GM04504 (cell line): ENCODE measurements around the gene TNIP1.

Experiments used
- DNase-seq: peaks from one replicate; pipeline ENCODE4 v3.0.0-alpha.2; 2012; ENCODE audit warnings: low read depth

TNIP1 gene

DNA sequence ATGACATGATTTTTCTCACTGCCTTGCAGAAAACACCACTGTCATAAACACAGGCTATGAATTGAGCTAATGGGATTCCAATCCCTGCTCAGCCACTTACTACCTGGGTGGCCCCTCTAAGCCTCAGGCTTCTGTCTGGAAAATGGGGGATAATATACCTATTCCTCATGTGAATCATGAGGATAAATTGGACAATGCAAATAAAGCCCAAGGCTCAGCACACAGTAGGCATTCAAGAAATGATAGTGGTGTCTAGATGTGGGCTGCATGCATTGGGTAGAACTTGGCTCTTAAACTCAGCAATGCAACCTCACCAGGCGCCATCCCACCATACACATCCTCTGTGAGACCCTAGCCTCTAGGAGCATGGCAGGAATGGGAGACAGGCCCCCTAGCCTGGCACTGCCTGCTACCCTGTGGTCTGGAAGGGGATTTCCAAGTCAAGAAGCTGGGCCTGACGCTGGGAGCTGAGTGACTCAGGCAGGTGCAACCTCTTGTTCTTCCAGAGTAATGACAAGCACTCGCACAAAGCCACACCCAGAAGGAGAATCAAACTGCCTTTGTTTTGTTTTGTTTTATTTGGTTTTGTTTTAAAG, 2.3 kb upstream of the TNIP1 start:
- no peak for DNase-seq

DNA sequence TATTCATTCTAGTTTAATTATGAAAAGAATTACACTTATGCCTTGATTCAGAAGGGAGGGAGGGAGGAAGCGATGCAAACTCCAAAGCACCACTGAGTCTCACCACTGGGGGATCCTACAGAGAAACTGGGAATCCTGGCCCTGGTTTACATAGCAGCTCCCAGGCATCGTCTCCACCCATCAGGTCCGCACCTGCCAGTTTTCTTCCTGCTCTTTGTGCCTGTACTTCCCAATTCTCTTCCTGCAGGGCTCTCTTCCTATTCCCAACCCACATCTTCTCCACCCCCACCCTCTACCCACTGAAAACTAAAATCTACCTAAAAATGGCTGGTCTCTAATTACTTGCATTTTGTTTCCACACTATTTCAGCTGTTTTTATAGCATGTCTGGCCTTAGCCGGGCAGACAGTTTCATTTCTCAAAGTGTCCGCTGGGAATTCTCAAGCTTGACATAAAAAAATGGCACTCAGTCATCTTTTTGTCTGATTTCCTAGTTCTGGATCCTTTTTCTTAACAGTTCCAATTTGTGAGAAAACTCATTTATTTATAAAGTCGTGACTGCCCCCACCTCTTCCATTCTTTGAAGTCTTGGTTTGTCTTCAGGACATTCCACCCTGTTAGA, 1.6 kb upstream of the TNIP1 start:
- DNase-seq, result no peak

DNA sequence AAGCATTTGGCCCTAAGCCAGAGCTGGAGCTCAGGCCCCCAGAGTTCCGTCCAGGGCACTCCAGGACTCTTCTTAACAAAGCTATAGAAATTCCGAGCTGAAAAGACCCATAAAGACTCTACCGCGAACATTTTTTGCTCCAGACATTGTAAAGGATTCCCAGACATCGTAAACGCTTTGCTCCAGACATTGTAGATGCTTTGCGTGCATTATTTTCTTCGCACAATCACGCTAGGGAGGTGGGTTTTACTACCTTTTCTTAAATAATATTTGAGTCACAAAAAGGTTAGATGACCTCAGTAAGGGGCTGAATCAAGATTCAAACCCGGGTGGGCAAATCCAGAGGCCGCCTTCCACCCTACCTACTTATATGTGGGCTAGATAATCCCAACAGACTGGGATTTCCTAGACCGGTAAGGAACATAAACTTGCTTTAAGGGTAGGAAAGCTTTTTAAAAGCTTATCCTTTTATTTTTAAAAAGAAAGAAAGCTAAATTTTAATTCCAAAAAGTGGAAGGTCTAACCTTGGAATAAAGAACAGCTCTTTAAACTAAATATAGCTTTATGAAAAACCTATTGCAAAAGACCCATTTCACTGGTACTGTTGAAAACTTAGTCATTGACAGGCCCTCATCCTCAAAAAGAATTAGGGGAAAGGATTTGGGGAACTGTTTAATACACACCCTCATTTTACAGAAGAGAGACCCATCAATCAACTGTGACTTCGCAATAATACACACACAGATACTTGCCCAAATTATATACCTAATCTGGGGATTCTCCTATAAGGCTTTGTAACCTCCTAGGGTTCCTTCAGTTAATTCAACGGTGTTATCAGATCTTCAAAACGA, 822 bp upstream of the TNIP1 start:
- no peak for DNase-seq

DNA sequence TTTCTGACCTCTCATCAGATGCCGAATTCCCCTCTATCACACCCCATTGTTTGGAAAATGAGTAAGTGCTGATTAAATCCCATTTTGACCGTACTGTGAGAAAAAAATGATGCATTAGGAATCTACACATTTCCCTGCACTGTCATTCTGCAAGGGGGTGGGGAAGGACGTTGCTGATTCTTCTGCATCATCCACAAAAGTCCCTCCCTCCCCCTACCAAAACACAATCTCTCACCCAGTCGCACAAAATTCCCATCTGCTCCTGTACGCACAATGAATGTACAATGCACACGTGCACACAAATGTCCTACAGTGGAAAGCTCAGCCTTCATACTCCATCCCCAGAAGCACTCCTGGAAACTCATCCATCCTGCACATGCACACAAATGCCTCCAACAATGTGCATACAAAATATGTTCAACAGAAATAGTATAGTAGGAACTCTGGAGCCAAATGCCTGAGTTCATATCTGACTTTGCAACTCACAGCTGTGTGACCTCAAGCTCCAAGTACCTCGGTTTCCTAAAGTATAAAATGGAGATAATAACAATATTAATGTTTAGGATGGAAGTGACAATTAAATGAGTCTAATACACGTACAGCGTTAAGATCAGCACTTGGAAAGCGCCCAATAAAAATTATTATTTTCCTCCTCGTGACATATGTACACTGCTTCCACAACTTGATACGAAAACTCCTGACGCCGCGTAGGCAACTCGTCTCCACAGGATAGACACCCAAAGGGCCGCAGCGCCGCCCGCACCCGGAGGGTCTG, 809 bp downstream of the TNIP1 start:
- no peak for DNase-seq

DNA sequence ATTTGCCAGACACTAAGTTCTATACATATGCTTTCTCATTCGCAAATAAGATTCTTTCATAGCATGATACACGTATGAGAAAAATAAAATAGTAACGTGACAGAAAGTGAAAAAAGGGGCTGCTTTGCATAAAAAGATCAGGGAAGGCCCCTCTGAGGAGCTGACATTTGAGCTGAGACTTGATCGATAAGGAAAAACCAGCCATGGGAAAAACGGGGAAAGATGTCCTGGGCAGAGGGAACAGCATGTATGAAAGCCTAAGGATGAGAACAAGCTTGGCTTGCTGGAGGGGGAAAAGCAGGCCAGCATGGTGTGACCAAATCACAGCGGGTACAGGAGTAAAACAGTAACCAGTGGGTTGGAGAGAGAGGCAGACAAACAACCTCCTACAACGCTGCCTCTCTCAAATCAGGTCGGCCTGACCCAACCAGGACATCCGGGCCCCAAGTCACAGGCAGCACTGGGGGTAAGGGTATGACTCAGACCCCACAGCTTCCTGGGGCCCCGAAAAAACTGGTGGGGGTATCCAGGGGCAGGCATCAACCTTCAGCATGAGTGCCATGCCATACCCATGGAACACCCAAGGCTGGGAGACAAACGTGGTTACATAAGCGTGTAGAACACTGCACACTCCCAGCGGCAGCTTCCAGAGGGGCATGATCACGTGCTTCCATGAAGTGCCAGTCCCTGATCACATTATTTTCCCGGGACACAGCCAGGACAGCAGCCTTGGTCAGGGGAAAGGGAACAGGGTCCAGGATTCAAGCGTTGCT, 2.2 kb downstream of the TNIP1 start:
- no peak for DNase-seq

DNA sequence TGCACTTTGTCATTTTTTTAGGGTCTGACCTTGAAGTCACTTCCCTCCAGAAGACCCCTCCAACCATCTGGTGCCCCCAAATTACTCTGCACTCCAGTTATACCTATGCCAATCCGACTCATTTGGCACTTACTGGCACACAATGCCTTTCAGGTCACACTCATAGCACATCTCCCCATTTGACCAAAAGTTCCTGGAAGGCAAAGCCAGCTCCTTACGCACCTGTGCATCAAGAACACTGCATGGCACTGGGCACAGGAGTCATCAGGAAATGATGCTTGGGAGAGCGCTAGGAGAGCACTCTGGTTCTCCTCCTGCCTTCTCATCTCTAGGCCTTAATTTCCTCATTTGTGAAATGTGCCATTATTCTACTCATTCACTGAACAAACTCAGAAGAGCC, 2.9 kb downstream of the TNIP1 start:
- no peak for DNase-seq

DNA sequence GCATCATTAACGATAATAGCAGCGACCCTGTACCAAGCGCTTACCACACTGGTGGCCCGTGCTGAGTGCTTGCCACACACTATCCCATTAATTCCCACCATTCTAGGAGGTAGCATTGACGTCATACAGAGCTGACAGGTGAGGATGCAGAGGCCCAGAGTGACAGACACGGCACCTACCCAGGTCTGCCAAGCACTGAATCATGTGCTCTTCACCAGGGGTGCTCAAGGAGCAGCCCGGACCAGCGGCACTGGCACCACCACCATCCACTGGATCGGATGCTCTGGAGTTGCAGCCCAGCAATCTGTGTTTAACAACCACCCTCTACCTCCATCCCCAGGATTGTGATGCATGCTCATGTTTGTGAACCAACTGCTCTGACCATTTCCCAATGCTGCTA, 3.4 kb downstream of the TNIP1 start:
- no peak for DNase-seq

DNA sequence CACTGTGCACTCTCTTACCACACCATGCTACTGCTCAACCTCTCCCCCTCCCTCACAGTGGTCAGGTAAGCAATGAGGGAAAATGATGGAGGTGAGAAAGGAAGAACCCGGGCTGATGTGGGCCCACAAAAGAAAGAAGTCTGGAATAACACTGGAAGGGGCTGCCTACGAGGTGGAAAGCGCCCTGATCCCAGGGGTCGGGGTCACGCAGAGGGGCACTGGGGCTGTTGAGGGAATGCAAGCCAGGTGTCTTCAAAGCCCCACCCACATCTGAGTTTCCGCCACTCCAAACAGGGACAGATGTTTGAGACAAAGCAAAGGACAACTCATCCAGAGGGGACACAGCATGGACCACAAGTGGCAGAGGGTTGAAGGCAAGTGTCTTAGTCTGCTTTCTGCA, 4.2 kb downstream of the TNIP1 start:
- no peak for DNase-seq

DNA sequence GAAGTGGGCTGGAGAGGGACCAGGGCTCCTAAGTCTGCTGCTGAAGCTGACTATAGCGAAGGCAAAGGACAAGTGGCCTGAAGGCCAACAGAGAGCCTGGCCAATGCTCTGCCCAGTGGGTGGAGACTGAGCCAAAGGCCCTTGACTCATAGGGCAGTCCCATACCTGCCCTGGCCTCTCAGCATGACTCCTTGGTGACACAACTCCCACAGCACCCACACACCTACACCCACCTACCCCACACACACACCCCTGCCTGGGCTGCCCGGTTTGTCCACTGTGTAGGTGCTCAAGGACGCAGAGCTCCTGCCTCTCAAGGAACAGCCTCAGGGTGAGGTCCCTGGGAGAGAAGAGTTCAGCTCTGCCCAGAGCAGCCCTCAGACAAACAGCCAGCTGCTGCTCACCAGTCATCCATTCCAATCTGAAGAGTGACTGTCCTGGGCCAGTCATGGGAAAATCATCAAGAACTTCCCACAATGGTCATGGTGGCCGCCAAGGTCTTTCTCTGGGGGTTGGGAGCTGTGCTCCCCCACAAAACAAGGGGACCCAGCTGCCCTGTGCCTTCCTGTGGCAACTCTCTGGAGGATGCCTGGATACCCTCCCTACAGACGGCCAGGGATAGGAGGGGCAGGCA, 5.0 kb downstream of the TNIP1 start:
- DNase-seq, result no peak

DNA sequence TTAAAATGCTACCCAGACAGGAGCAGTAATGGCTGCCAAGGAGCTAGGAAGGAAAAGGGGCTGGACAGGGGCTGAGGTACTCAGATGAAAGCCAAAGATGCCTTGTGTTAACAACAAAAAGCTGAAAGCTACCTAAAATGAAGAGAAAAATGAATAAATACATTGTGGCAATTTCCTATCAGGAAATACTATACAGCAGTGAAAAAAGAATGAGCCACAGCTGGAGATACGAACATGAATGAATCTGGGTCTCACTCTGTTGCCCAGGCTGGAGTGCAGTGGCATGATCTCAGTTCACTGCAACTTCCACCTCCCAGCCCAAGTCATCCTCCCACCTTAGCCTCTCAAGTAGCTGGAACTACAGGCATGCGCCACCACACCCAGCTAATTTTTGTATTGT, 6.3 kb downstream of the TNIP1 start:
- DNase-seq, result no peak

DNA sequence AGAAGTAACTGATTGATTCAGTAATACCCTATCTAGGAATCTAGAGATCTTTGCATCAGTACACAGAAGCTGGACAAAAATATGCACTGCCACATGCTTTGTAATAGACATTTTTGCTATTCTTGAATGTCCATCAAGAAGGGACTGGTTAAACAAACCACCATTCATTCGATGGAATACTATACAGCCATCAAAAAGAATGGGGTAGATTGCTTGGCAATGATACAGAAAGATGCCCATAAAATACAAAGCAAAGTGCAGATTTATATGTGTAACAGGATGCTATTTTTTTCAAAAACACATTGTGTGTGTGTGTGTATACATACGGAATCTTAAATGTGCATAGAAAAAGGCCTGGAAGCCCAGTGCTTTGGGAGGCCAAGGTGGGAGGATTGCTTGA, 7.6 kb downstream of the TNIP1 start:
- no peak for DNase-seq

DNA sequence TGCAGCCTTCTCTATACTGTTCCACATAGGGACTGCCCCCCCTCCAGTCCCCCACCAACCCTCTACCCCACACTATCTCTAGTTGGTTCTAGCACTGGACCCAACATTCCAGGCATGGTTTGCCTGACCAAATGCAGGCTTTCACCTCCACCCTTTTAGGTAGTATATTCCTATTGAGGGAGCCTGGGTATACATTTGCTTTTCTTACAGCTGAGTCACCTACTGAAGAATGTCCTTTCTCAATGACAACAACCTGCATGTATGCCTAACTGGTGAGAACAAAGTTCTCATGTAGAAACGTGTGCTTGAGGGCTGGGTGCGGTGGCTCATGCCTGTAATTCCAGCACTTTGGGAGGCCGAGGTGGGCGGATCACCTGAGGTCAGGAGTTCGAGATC, 8.2 kb downstream of the TNIP1 start:
- no peak for DNase-seq

DNA sequence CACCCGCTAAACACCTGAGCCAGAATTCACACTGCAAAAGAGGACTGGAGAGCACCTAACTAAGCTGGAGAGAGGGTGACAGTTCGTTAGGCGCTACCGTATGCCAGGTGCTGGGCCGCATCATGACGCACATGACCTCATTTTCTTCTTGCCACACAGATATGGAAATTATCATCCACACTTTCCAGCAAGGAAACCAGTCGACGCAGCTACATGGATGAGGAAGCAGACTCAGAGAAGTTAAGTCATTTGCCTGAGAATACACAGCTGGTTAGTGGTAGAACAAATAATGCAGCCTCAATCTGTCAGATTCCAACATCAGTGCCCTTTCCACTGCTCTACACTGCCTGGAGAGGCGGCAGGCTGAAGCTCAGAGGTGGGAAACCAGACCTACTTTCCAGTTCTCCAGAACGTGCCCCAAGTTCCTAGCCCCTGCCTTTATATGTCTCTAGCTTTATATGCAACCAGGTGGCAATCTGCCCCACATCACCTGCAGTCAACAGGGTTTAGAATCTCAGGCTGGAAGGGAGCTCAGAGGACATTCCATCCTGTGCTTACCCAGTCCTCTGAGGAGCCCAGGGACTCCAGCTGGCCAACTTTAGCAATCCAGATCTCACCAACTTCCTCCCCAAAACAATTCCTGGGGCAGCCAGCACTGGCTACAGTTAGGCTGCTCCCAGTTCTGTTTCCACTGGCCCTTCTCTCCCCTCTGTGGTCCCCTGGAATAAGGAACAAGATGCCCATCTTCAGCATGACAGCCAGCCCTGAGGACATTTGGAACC, 8.8 kb downstream of the TNIP1 start:
- no peak for DNase-seq

DNA sequence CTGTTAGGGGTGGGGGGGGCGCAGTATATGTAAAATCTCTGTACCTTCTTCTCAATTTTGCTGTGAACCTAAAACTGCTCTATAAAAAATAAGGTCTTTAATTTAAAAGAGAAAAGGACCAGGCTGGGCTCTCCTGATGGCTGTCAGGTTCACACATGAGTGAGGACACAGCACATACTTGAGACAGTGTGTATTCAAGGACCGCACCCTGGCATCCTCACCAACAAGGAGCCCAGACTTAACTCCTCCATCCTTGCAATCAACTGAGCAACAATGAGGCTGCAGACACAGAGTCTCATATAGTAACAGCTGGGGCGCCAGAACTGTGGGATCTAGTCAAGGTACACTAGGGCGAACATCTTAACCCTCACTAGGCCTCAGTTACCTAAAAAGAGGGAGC, 9.8 kb downstream of the TNIP1 start:
- no peak for DNase-seq

DNA sequence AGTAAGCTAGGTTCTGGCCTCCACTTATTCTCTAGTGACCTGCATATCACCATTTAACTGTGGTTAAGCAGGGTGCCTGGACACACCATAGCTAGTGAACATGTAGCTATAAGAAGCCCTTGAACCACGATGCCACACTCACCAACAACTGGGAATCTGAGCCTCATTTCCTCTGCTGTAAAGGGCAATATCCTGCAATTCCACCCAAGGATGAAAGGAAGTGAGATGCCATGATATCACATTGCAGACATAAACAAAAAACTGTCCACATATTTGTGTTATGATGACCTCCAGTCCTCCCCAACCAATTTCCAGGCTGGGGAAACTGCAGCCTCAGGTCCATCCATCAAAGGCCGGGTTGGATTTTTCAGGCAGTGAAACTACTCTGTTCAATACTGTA, 10.4 kb downstream of the TNIP1 start:
- no peak for DNase-seq

DNA sequence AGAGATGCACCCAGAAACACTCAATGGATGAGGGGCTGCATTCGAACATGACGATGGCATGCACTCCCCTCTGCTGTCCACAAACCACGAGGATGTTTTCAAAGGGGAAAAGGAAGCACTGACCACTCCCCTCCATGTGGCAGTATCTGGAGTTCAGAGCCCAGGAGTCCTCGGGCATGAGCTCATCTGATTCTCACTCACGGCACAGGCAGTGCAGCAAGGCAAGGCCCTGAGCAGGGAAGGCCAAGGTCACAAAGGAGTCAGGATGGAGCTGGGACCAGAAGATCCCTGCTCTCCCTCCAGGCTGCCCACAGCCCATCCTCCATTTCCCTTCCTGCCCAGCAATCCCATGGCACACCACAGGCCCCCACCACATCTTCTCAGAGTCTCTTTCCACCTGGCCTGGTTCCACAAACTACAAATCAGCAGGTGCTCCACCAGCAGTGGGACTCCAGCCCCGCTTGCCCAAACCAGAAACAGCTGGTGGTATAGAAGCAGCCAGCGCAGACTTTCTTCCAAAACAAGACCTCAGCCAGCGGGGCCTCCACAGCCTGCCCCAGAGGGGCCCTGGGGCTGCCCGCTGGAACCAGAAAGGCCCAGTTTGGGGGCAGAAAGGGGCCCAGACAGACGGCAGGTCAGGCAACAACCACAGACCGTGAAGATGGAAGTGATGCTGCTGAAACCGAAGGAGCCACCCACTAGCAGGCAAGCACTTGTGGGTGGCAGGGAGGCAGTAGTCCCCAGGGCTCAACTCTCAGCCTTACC, 12.2 kb downstream of the TNIP1 start:
- DNase-seq, result no peak

DNA sequence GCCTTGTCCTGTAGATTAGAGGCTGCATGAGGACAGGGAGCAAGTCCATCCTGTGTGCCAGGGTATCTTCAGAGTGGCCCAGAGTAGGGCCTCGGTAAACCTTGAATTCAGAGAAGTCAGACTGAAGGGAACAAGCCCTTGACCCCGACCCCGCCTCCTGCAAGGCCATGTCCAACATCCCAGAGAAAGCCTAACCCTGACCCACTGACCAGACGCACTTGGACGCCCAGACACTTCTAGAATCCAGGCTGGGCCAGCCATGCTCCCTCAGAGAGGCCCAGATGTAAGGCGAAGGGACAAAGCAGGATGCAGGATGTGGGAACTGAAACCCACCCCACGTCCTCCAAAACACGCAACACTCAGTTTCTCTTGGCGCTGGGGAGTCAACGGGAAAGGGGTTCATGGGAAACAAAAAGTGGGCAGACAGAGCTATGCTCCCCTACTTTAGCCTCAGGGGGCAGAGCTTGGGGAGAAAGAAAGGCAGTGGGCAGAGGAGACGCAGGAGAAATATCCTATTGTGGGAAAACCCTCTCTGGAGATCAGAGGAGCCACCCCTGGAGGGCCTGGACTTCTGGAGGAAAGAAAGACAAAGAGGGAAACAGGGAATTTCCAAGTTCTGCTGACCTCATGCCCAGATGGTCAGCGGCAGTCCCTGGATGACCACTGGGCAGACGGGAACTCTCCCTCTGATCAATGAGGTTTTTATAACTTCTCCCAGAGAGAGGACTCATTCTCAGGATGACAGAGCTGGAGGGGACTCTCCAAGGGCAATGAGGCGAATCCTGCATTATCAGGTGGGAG, 13.0 kb downstream of the TNIP1 start:
- DNase-seq, result no peak

DNA sequence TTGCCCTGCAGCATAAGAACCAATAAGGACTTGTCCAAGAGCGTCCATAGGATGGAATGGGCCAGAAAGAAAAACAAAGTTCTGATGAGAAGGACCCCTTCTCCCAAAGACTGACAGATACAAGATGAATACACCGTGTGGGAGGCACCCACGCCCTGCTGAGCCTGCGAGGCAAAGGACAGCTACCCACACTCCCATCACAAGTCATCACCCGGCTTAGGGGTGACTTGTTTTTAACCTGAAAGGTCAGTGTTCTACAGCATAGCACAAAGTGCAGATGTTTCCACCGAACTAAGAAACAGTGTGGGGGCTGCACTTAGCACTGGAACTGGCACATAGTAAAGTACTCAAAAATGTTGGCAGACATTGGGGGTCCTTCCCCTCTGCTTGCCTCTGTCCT, 13.9 kb downstream of the TNIP1 start:
- DNase-seq, result no peak

DNA sequence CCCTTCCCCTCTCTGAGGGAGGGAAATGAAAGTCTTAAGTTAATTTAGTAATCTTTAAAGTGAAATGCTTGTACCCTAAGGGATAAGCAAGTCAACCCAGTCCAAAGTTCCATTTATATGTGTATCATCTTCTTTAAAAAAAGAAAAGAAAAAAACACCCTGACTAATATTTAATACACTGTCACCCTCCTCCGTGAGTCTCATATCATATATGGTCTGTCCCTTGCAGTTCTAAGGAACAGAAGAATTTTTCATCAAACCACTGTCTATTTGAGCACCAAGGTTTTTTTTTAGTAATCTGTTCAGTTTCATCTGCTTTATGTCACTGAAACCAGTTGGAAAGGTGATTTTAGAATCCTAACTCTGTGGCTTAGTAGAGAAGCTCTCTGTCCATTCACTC, 15.2 kb downstream of the TNIP1 start:
- no peak for DNase-seq
